Ectodermal cell (in vitro differentiated cells): ENCODE measurements around the gene DOCK2.

Experiments
- H3K27ac ChIP-seq: 2 replicates; pipeline ENCODE4 v1.7.0; 2013; ENCODE audit warnings: mild to moderate bottlenecking, low read depth, low read length; ENCODE audit not compliant: insufficient read depth, poor library complexity, severe bottlenecking
- H3K27me3 ChIP-seq: 2 replicates; pipeline ENCODE4 v1.7.0; 2013; ENCODE audit warnings: mild to moderate bottlenecking, low read length; ENCODE audit not compliant: insufficient read depth, control insufficient read depth, poor library complexity, severe bottlenecking
- H3K36me3 ChIP-seq: one replicate; pipeline ENCODE4 v1.7.0; 2013; ENCODE audit warnings: low read length; ENCODE audit not compliant: control insufficient read depth, insufficient read depth
- H3K4me1 ChIP-seq: one replicate; pipeline ENCODE4 v1.7.0; 2013; ENCODE audit warnings: low read length; ENCODE audit not compliant: control insufficient read depth, insufficient read depth
- H3K4me3 ChIP-seq: 2 replicates; pipeline ENCODE4 v1.7.0; 2013; ENCODE audit warnings: low read depth, low read length, control low read depth; ENCODE audit not compliant: insufficient read depth
- H3K9me3 ChIP-seq: 2 replicates; pipeline ENCODE4 v1.7.0; 2013; ENCODE audit warnings: mild to moderate bottlenecking, low read length, moderate library complexity; ENCODE audit not compliant: control insufficient read depth
- WGBS, 2 experiments: methylation state at CpG; one replicate each; pipeline ENCODE4 v1.1.7; 2013; ENCODE audit warnings: missing lambda C conversion rate in 2 of 2; 5-methylcytosine and 5-hydroxymethylcytosine counted together

The DOCK2 gene

GRCh38 chr5:170117736-170118135 lies 480.7 kb downstream of the DOCK2 start:
- H3K4me1 ChIP-seq, result peaks cover 8% of the 10 kb centered on the region
- no peaks in the 10 kb centered on the region for H3K9me3 ChIP-seq
- peaks cover 4% of the 10 kb centered on the region for H3K27me3 ChIP-seq
- WGBS, 2 experiments, result 88 to 93% methylated on average over 2 of the region's 2 CpGs
- no peaks in the 10 kb centered on the region for H3K36me3 ChIP-seq
- H3K27ac ChIP-seq, result no peak overlapping the region
- H3K4me3 ChIP-seq, result no peak overlapping the region

GRCh38 chr5:170120576-170120975 lies 483.5 kb downstream of the DOCK2 start:
- Histone ChIP-seq H3K4me3 (no peak overlapping the region), H3K36me3 (no peaks in the 10 kb centered on the region), H3K27ac (no peak overlapping the region), H3K9me3 (no peaks in the 10 kb centered on the region), H3K4me1 (no peaks in the 10 kb centered on the region), H3K27me3 (no peaks in the 10 kb centered on the region)
- WGBS, 2 experiments, result 90 to 92% methylated on average over 2 of the region's 2 CpGs

GRCh38 chr5:170121321-170121720 lies 484.2 kb downstream of the DOCK2 start:
- WGBS, 2 experiments, result 94 to 95% methylated on average over 7 of the region's 7 CpGs
- H3K27me3 ChIP-seq, result no peaks in the 10 kb centered on the region
- no peak overlapping the region for H3K27ac ChIP-seq
- no peak overlapping the region for H3K4me3 ChIP-seq
- H3K9me3 ChIP-seq, result no peaks in the 10 kb centered on the region
- no peaks in the 10 kb centered on the region for H3K4me1 ChIP-seq
- H3K36me3 ChIP-seq, result no peaks in the 10 kb centered on the region

- H3K4me3 ChIP-seq, result no peak overlapping the region
- 92 to 95% methylated on average over 1 of the region's 1 CpG for WGBS, 2 experiments
Measured at GRCh38 chr5:170126061-170126460, 489.0 kb downstream of the DOCK2 start.

GRCh38 chr5:170126626-170127025 lies 489.6 kb downstream of the DOCK2 start:
- H3K27me3 ChIP-seq, result no peaks in the 10 kb centered on the region
- no peaks in the 10 kb centered on the region for H3K36me3 ChIP-seq
- H3K4me1 ChIP-seq, result no peaks in the 10 kb centered on the region
- no peak overlapping the region for H3K4me3 ChIP-seq
- no peaks in the 10 kb centered on the region for H3K9me3 ChIP-seq
- H3K27ac ChIP-seq, result no peak overlapping the region
- WGBS, 2 experiments, result 89 to 100% methylated on average over 1 of the region's 1 CpG

More at GRCh38 chr5:170126061-170126460, 489.0 kb downstream of the DOCK2 start:
- H3K27me3 ChIP-seq, result no peaks in the 10 kb centered on the region
- H3K27ac ChIP-seq, result no peak overlapping the region
- H3K36me3 ChIP-seq, result no peaks in the 10 kb centered on the region
- no peaks in the 10 kb centered on the region for H3K9me3 ChIP-seq
- H3K4me1 ChIP-seq, result no peaks in the 10 kb centered on the region

- Histone ChIP-seq H3K9me3 (no peaks in the 10 kb centered on the region), H3K4me3 (no peak overlapping the region), H3K36me3 (no peaks in the 10 kb centered on the region), H3K27me3 (no peaks in the 10 kb centered on the region), H3K27ac (no peak overlapping the region), H3K4me1 (no peaks in the 10 kb centered on the region)
- WGBS, 2 experiments, result 87 to 94% methylated on average over 2 of the region's 3 CpGs
Measured at GRCh38 chr5:170131235-170131634, 494.2 kb downstream of the DOCK2 start.

- H3K9me3 ChIP-seq, result no peaks in the 10 kb centered on the region
- no peaks in the 10 kb centered on the region for H3K4me1 ChIP-seq
- H3K36me3 ChIP-seq, result no peaks in the 10 kb centered on the region
- no peak overlapping the region for H3K27ac ChIP-seq
- WGBS, 2 experiments, result 64 to 66% methylated on average over 4 of the region's 4 CpGs
- no peak overlapping the region for H3K4me3 ChIP-seq
- no peaks in the 10 kb centered on the region for H3K27me3 ChIP-seq
Measured at GRCh38 chr5:170132269-170132975, 495.3 kb downstream of the DOCK2 start.
